GM21576 (cell line): ENCODE data around the gene CASP7.
"Not testable (repeated sequence)": the region's sequence is repeated elsewhere in the genome, so short reads cannot be mapped to it uniquely, and the experiment has no call there.

Experiments
- ATAC-seq: cut with Tn5 transposase; IDR thresholded peaks from one replicate; pipeline ENCODE4 v1.9.1; 2021; ENCODE audit warnings: mild to moderate bottlenecking, moderate library complexity; ENCODE audit not compliant: unreplicated experiment

CASP7 gene

DNA sequence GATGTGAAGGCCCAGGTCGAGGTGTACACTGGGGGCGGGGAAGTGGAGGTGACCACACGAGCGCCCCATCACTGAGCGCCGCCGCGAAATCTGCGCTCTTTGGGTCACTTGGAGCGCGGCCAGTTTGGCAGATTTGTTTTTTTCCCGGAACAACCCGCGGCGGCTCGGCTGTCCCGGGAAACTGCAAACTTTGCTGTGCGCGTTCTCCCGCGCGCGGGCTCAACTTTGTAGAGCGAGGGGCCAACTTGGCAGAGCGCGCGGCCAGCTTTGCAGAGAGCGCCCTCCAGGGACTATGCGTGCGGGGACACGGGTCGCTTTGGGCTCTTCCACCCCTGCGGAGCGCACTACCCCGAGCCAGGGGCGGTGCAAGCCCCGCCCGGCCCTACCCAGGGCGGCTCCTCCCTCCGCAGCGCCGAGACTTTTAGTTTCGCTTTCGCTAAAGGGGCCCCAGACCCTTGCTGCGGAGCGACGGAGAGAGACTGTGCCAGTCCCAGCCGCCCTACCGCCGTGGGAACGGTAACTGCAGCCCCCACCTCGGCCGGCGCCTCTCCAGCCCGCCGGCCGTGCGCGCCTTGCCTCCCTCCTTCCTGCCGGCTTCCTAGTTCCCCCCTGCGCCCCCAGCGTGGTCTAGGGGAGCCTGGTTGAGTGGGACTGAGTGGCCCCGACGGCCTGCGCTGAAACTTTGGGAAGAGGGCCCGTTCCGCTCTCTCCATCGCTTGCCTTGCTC, at the start of gene CASP7:
Gene CASP7 (plus strand): TSS at position 450 of the 727 bp plus-strand sequence. CDS start 17,582 bp downstream, outside the sequence.
- ATAC-seq: peak; percentile 62

- no peak for ATAC-seq
These were observed 48.7 kb upstream of the CASP7 start for GRCh38 chr10:113630929-113631533.

DNA sequence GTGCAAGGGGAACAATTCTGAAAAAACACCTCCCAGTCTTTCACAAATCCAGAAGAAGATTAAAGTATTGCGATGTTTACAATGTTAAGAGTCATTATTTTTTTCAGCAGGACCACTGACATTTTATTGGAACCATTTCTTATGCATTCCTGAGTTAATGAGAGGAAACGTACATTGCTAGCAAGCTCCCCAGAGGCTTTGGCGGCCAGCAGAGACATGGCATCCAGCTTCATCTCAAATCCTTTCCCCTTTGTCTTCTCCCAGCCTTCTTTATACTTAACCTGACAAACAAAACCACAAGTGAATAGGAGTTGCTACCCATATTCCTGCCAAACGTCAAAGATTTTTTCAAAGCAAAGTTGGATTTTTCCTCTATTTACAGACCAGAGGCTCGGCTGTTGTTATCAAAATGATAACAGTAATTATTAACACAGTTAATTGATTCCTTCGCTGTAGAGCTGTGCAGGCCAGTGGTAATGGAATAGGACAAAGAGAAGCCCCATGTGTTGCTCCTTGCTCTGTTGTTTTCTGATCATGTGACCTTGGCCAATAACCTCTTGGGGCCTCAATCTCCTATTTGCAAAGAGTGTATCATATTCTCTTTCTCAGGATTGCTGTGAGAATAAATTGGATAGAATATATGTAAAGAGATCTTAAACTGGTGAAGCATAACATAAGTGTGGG, 47.9 kb upstream of the CASP7 start:
- no peak for ATAC-seq

DNA sequence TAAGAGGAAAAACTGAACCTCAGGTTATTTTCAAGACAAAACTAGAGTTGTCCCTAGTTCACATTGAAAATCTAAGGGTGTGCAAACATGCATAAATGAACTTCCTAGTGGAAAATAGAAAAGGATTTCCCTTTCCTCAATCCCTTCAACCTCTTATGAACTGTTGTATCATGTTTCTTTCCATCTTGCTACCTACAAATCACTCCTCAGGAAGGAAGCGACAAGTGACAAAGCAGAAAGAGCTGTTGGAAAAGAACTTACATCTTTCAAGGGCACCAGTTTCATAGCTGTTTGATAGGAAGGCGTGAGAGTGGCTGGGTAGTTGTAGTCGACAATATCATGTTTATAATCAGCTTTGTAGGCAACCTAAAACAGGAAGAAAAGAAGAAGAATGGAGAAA, 39.7 kb upstream of the CASP7 start:
- no peak for ATAC-seq

DNA sequence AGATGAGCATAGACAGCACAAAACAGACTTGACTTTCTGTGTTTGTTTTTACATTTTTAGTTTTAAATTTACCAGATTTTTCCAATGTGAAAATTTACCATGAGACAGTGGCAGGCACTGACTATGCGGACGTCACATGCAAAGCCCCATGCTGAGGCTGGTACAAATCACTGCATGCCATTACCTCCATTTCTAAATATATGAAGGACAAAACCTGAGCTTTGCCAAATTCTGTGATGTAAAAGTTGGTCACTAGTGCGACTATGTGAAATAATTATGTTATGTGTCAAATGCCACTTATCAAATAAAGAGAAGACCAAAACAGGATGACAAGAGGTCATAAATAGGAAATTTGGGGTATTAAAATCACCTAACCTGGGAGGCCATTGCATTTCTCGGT, 38.0 kb upstream of the CASP7 start:
- ATAC-seq: no peak

DNA sequence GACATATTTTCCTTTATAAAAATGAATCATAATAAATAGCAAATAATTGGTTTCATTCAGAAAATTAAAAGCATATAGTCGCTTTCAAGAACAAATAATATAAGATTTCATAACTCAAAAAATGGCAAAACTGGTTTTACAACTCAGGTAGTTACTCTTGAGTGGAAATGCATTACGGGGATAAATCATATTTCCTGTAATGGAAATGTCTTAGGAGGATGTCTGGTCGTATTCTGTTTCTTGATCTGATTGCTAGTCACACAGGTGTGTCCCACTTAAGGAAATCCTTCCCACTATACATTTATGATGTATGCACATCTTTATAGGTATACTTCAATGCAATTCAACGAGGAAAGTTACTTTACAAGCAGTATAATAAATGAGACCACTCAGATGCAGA, 36.5 kb upstream of the CASP7 start:
- no peak for ATAC-seq

DNA sequence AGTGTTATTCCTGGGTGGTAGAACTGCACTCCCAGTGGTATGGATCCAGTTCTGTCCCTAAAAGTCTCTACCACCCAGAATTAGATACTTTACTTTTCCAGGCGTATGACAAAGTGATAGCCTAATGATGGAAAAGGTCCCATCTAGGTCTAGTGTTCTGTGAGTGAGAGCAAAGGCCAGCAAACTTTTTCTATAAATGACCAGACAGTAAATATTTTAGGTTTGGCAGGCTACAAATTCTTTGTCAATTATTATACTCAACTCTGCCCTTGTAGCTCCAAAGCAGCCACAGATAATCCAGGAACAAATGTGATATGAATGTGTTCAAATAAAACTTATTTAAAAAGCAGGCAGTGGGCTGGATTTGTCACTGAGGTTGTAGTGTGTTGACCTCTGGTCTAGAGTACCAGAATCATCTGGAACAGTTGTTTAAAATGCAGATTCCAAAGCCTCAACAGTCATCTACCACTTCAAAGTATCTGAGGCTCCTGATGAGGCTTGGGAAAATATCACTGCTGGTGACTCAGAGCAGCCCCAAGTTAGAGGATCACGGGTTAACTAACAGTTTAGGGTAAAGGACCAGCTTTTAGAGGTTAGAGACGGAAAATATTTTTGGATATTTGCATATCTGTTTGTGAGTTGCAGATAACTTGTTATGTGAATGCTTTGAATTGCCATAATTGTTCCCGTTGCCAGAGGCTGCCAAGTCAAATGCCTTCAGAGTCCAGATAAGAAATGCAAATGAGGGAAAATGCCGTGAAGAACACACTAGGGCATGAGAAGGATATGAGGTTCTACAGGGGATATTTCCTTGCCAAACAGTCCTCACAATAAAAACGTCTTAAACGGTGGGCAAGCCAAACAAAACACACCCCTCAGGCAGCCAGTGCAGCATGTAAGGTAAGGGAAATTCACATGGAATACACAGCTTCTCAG, 35.3 kb upstream of the CASP7 start:
- no peak for ATAC-seq

DNA sequence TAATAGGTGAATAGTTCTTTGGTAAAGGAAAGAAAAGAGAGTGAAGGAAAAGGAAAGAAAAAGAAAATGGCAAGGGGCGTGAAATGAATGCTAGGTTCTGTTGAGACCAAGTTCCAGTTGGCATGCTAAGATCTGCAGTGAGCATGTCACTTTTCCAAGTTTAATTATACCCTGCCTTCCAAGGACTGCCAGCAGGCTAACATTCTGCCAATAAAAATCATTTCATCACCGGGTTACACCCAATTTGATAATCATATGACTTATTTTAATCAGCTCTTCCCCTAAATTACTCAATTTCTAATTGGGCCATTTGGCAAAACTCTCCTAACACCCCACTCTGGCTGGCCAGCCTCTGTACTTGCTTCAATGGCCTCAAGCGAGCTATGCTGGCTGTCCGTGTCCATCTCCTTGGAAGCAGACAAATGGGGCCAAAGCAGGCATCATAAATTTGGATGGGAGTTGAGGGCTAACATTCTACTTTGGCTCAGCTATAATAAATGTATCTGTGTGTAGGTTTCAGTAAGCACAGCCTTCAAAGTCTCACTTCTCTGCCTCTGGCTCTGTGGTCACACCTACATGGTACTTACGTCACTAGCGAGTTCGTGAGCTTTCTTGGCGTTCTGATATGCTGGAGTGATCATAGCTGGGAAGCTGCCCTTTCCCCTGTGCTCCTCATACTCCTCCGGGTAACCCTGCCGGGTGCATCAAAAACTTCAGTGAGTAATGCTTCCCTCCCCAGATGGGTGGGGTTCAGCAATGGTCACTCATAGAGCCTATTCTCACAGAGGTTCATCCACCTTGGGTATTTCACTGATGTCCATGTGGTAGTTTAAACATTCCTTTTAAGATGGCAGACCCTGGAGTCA, 33.1 kb upstream of the CASP7 start:
- no peak for ATAC-seq

GRCh38 chr10:113647812-113648211, 31.9 kb upstream of the CASP7 start:
- ATAC-seq: no peak

GRCh38 chr10:113648478-113648877, 31.2 kb upstream of the CASP7 start:
- ATAC-seq: no peak

DNA sequence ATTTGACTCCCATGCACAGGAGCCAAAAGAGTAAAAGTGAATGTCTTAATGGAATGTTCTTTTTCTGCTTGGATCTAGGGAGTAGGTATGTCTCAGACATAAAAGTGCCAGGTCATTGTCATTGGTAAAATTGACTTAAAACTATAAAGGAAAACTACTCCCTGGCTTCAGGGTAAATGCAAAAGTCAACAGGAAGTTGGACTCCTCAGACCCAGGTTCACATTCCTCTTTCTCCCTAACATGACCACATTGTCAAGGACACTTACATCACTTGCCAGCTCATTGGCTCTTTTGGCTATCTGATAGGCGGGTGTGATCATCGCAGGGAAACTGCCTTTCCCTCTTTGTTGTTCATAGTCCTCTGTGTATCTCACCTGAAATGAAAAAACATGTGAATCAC, 29.5 kb upstream of the CASP7 start:
- no peak for ATAC-seq

DNA sequence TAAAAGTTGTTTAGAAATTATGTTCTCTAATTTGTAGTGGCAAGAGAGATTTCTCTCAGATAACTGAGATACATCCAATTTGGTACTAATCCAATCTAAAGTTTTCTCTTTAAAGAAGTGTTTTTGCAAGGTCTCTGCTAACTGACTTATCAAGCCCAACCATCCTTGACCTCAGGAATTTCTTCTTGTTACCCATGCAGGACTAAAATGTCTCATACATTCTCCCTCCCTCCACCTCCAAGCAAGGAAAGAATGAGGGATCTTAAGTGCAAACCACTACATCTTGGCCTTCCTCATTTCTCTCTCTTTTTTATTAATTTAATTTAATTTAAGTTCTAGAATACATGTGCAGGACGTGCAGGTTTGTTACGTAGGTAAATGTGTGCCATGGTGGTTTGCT, 28.7 kb upstream of the CASP7 start:
- no peak for ATAC-seq

- ATAC-seq: no peak
These were observed 27.8 kb upstream of the CASP7 start for GRCh38 chr10:113651898-113652297.

GRCh38 chr10:113652456-113652855, 27.3 kb upstream of the CASP7 start:
- not testable (repeated sequence) for ATAC-seq

GRCh38 chr10:113656896-113657295, 22.8 kb upstream of the CASP7 start:
- ATAC-seq: no peak

- no peak for ATAC-seq
These were observed 22.2 kb upstream of the CASP7 start for GRCh38 chr10:113657544-113657943.

DNA sequence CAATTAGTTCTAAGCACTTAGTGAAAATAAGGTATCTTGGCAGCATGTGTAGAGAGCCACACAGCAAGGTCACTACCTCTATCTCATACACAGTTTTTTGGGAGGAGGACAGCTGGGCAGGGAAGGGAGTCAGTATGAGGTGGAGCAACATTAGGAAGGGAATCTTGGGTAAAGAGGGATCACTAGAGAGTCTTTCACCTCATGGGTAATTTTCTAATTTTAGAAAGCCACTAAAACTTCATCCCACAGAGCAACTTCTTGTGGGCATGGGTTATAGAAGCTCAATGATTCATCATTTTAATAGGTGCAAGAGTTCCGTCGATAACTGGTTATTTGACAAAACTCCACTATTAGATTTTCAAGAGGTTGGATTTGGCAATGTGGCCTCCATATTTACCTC, 18.4 kb upstream of the CASP7 start:
- ATAC-seq: no peak

DNA sequence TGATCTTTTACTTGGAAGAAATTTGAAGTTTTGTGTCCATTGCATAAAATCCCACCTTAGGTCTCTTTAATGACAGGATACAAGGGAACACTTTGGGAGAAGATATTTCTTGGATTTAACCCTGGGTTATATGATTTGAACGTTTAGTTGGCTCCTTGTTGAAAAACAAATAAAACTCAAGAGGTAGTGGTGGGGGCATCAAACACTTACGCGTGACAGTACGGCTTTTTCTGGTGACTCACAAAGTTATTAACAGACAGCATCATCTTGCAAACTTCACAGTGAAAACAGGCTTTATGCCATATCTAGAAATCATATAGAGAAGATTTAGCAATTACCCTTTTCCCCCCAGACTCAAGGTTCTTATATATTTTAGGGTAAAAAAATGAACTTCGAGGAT, 16.6 kb upstream of the CASP7 start:
- no peak for ATAC-seq

DNA sequence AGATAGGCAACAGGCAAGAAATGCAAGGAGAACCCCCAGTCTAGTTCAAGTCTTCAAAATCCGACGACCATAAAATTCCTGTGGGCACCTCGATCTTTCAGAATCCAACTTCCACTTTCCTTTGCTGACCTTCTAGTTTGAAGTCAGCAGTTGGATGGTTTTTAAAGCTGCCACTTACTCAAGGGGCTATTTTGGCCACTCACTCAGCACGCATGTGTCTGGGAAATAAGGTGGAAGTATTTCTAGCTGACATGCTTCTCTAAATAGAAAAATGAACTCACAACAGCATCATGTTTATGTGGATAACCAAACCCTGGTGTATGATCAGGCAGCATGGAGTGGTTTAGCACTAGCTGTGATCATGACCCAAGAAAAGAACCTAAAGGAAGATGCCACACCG, 15.8 kb upstream of the CASP7 start, which contains the start of gene NRAP:
Gene NRAP (minus strand): TSS at position 134 of the 400 bp plus-strand sequence. CDS start 159 bp downstream, outside the sequence.
- no peak for ATAC-seq

DNA sequence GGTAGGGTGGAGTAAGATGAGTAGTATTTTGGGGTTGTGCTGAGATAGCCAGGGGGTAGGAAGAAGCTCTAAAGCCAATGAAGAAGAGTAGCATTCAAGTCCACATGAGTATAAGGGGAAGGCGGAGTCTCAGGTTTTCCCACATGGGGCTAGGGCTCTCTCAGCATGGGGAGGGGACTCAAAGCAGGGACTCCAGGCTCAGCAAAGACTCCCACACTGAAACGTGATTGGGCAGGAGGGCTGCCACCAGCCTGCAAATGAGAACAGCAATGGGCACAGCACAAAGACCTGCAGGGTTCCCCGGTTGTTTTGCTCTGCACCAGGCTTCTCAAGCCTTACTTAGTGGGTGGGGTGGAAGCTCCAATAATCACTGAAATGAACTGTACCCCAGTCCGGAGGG, 14.4 kb upstream of the CASP7 start:
- ATAC-seq: no peak
